ENCODE data around the gene TRIP12. TPM values are rescaled to one million over a fixed set of nuclear protein-coding genes. Genes with fewer than 3 reads are reported as not detected.

TRIP12 gene
- polyA plus RNA-seq, 2 of the 4 experiments (the other 2 are of a cell fraction), result 103 to 151 TPM

GRCh38 chr2:229849073-229849472 lies 72.7 kb downstream of the TRIP12 start (continued):
- TF ChIP-seq E2F6 (IDR thresholded peaks at IDR 0.05; ENCODE audit: borderline replicate concordance, low read depth) (no peak), MAZ (IDR thresholded peaks at IDR 0.05; ENCODE audit: borderline replicate concordance, low read depth, low read length) (no peak)

GRCh38 chr2:229843613-229844012 lies 78.2 kb downstream of the TRIP12 start:
- Histone ChIP-seq H3K4me1 (no peaks in the 10 kb centered on the region), H3K9me3 (no peaks in the 10 kb centered on the region), H3K4me3 (no peak overlapping the region), H3K27ac (no peak overlapping the region), H3K4me2 (no peak overlapping the region)
- POLR2A ChIA-PET, result no interaction called here
- TF ChIP-seq PHF8 (IDR thresholded peaks at IDR 0.05; ENCODE audit: borderline replicate concordance, low read depth) (no peak), ZSCAN20 (CRISPR knock-in tag; IDR thresholded peaks at IDR 0.05) (no peak), ELK1 (IDR thresholded peaks at IDR 0.05; ENCODE audit: low read depth, low read length) (no peak), KDM1A (IDR thresholded peaks at IDR 0.05; ENCODE audit: low read depth) (no peak), NR3C1 (IDR thresholded peaks at IDR 0.05) (no peak), E2F6 (IDR thresholded peaks at IDR 0.05; ENCODE audit: borderline replicate concordance, low read depth) (no peak)
- WGBS (ENCODE audit: missing lambda C conversion rate), result 96% methylated on average over 4 of the region's 4 CpGs
- FAIRE-seq, result no peak
- no peak for ATAC-seq
- CTCF ChIA-PET, result interaction anchor here (1.4 kb wide), 1 partner anchor 12 kb away, joined by 4 read pairs; no protein-coding TSS in a partner anchor
- no peak for DNase-seq (ENCODE audit: low read depth in 1 of 2, low spot score in 1 of 2)

- 80% methylated on average over 6 of the region's 6 CpGs for WGBS (ENCODE audit: missing lambda C conversion rate)
- ChIA-PET CTCF (interaction anchor here (0.6 to 1.7 kb wide), 2 partner anchors 25 to 58 kb away, joined by 3 to 4 read pairs; no protein-coding TSS in a partner anchor), POLR2A (no interaction called here)
- Histone ChIP-seq H3K27ac (no peak overlapping the region), H3K9me3 (no peaks in the 10 kb centered on the region), H3K4me3 (no peak overlapping the region), H3K4me2 (no peak overlapping the region), H3K4me1 (no peaks in the 10 kb centered on the region)
- ATAC-seq (no peak), DNase-seq (ENCODE audit: low read depth in 1 of 2, low spot score in 1 of 2) (no peak), FAIRE-seq (no peak)
- TF ChIP-seq HEYL (CRISPR knock-in tag; IDR thresholded peaks at IDR 0.05) (no peak), FOSL2 (IDR thresholded peaks at IDR 0.05) (no peak), FOSL2 (CRISPR knock-in tag; IDR thresholded peaks at IDR 0.05) (no peak), KDM5A (IDR thresholded peaks at IDR 0.05) (no peak), RAD21 (conservative IDR thresholded peaks at IDR 0.05 in 1 of 2, IDR thresholded peaks at IDR 0.05 in 1 of 2) (no peak), FOSB (CRISPR knock-in tag; IDR thresholded peaks at IDR 0.05) (no peak), NR3C1 (IDR thresholded peaks at IDR 0.05) (no peak), MYC (IDR thresholded peaks at IDR 0.05; ENCODE audit: borderline replicate concordance, low read length) (no peak), PHF8 (IDR thresholded peaks at IDR 0.05; ENCODE audit: borderline replicate concordance, low read depth) (no peak), HMGXB4 (CRISPR knock-in tag; IDR thresholded peaks at IDR 0.05; ENCODE audit: borderline replicate concordance) (no peak), CBX8 (IDR thresholded peaks at IDR 0.05) (no peak), CEBPB (IDR thresholded peaks at IDR 0.05) (no peak), ZFP36 (IDR thresholded peaks at IDR 0.05; ENCODE audit: borderline replicate concordance, partially characterized antibody) (no peak), HOXB5 (CRISPR knock-in tag; IDR thresholded peaks at IDR 0.05) (no peak), TFCP2L1 (CRISPR knock-in tag; IDR thresholded peaks at IDR 0.05) (no peak), TP53 (CRISPR knock-in tag; IDR thresholded peaks at IDR 0.05) (no peak), EP300 (IDR thresholded peaks at IDR 0.05) (no peak)
Measured at GRCh38 chr2:229838729-229839128, 83.1 kb downstream of the TRIP12 start.
